ENCODE measurements around the gene GHRL.
"Not testable (repeated sequence)": the region's sequence is repeated elsewhere in the genome, so short reads cannot be mapped to it uniquely, and the experiment has no call there.

The GHRL gene

GRCh38 chr3:10272476-10272875 lies 20.3 kb downstream of the GHRL start:
- DNase-seq: not testable (repeated sequence)

GRCh38 chr3:10269443-10269842 lies 23.3 kb downstream of the GHRL start:
- no peak for DNase-seq

GRCh38 chr3:10268930-10269329 lies 23.8 kb downstream of the GHRL start:
- no peak for DNase-seq

GRCh38 chr3:10268116-10268515 lies 24.6 kb downstream of the GHRL start:
- no peak for DNase-seq

GRCh38 chr3:10266936-10267335 lies 25.8 kb downstream of the GHRL start:
- not testable (repeated sequence) for DNase-seq

GRCh38 chr3:10265833-10266232 lies 26.9 kb downstream of the GHRL start:
- DNase-seq: no peak

- peak; percentile 31 for DNase-seq
Measured at GRCh38 chr3:10263646-10264363, 28.9 kb downstream of the GHRL start.

GRCh38 chr3:10262027-10262426 lies 30.7 kb downstream of the GHRL start:
- DNase-seq: no peak

- no peak for DNase-seq
Measured at GRCh38 chr3:10260211-10260701, 32.5 kb downstream of the GHRL start.

GRCh38 chr3:10259798-10260197 lies 32.9 kb downstream of the GHRL start:
- no peak for DNase-seq

GRCh38 chr3:10259036-10259435 lies 33.7 kb downstream of the GHRL start:
- no peak for DNase-seq

GRCh38 chr3:10255835-10256234 lies 36.9 kb downstream of the GHRL start:
- DNase-seq: no peak

GRCh38 chr3:10253731-10254130 lies 39.0 kb downstream of the GHRL start:
- DNase-seq: no peak

GRCh38 chr3:10251006-10251405 lies 41.7 kb downstream of the GHRL start:
- no peak for DNase-seq

GRCh38 chr3:10249833-10250232 lies 42.9 kb downstream of the GHRL start:
- peak; percentile 11 for DNase-seq

GRCh38 chr3:10248984-10249748 lies 43.6 kb downstream of the GHRL start:
- DNase-seq: peak; percentile 6

- peak; percentile 97 for DNase-seq
Measured at GRCh38 chr3:10248184-10248983, 44.4 kb downstream of the GHRL start, which contains the start of gene TATDN2. Gene TATDN2 (plus strand): TSS chr3:10248459. CDS start chr3:10249201, 742 bp downstream.

- DNase-seq: no peak
Measured at GRCh38 chr3:10247679-10248183, 45.0 kb downstream of the GHRL start.

- DNase-seq: no peak
Measured at GRCh38 chr3:10245081-10245712, 47.5 kb downstream of the GHRL start.

GRCh38 chr3:10244009-10244408 lies 48.7 kb downstream of the GHRL start:
- peak; percentile 77 for DNase-seq

GRCh38 chr3:10242182-10243065 lies 50.3 kb downstream of the GHRL start:
- DNase-seq: peak; percentile 91

All from fibroblast of upper back skin (primary cell).